ENCODE measurements around the gene SCARF2.

DNA sequence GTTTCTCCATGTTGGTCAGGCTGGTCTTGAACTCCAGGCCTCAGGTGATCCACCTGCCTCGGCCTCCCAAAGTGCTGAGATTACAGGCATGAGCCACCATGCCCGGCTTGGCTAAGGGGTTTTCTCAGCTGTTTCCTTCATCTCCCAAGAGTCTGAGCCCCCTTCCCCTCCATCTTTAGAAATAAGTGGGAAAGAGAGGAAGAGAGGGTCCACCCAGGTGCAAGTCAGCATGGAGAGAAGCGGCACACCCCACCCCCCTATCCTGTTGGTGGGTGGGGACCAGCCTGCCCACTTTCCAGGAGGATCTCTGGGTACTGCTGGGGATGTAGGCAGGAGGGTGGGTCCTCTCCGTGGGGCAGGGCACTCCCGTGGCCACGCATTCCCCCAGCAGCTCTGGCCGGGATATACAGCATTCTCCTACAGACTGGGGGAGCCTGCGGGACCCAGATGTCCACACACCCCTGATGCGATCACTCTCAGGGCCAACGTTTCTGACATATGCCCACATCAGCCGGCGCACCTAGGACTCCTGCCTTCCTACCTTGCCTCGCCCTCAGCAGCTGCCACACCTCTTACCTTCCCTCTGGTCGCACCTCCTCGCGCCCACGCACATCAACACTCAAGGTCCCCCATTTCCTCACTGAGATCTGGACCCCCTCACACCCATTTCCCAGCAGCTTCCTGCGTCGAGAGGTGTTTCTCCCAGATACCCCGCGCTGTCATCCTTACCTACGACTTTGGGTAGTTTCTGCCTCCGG is 8.9 kb downstream of the SCARF2 start:
- TF ChIP-seq SIN3A (IDR thresholded peaks at IDR 0.05; ENCODE audit: borderline replicate concordance, insufficient read depth, low read length) = no peak
- TF ChIP-seq, protein P1, sequence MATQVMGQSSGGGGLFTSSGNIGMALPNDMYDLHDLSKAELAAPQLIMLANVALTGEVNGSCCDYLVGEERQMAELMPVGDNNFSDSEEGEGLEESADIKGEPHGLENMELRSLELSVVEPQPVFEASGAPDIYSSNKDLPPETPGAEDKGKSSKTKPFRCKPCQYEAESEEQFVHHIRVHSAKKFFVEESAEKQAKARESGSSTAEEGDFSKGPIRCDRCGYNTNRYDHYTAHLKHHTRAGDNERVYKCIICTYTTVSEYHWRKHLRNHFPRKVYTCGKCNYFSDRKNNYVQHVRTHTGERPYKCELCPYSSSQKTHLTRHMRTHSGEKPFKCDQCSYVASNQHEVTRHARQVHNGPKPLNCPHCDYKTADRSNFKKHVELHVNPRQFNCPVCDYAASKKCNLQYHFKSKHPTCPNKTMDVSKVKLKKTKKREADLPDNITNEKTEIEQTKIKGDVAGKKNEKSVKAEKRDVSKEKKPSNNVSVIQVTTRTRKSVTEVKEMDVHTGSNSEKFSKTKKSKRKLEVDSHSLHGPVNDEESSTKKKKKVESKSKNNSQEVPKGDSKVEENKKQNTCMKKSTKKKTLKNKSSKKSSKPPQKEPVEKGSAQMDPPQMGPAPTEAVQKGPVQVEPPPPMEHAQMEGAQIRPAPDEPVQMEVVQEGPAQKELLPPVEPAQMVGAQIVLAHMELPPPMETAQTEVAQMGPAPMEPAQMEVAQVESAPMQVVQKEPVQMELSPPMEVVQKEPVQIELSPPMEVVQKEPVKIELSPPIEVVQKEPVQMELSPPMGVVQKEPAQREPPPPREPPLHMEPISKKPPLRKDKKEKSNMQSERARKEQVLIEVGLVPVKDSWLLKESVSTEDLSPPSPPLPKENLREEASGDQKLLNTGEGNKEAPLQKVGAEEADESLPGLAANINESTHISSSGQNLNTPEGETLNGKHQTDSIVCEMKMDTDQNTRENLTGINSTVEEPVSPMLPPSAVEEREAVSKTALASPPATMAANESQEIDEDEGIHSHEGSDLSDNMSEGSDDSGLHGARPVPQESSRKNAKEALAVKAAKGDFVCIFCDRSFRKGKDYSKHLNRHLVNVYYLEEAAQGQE (IDR thresholded peaks at IDR 0.05; ENCODE audit: insufficient read depth in 1 of 2, low read depth in 2 of 2, low read length in 2 of 2) = no peak
